Measurements from ENCODE around the gene SORBS1.

Gene SORBS1

GRCh38 chr10:95414016-95414830 lies 146.9 kb downstream of the SORBS1 start:
- TF ChIP-seq CTCF (IDR thresholded peaks at IDR 0.05; ENCODE audit: control extremely low read depth, extremely low read depth, low read depth, missing control alignments): no peak
- ChIA-PET POLR2A (no interaction called here), CTCF (interaction anchor here (4.8 kb wide), 1 partner anchor 10 kb away, joined by 22 read pairs; no protein-coding TSS in a partner anchor)

GRCh38 chr10:95413588-95413987 lies 147.6 kb downstream of the SORBS1 start:
- CTCF ChIA-PET: interaction anchor here (1.2 to 4.8 kb wide), 4 partner anchors 9 to 39 kb away, joined by 4 to 38 read pairs (median 16); no protein-coding TSS in a partner anchor
- no peak for DNase-seq (ENCODE audit: extremely low spot score)
- POLR2A ChIA-PET: no interaction called here
- TF ChIP-seq CTCF (IDR thresholded peaks at IDR 0.05; ENCODE audit: control extremely low read depth, extremely low read depth, low read depth, missing control alignments): no peak

More at GRCh38 chr10:95414016-95414830, 146.9 kb downstream of the SORBS1 start:
- DNase-seq (ENCODE audit: extremely low spot score): no peak

GRCh38 chr10:95411635-95412034 lies 149.5 kb downstream of the SORBS1 start:
- no peak for DNase-seq (ENCODE audit: extremely low spot score)
- TF ChIP-seq CTCF (IDR thresholded peaks at IDR 0.05; ENCODE audit: control extremely low read depth, extremely low read depth, low read depth, missing control alignments): no peak
- POLR2A ChIA-PET: no interaction called here
- CTCF ChIA-PET: interaction anchor here (0.7 to 4.8 kb wide), 9 partner anchors 7 to 48 kb away, joined by 3 to 38 read pairs (median 6); no protein-coding TSS in a partner anchor

- DNase-seq (ENCODE audit: extremely low spot score): no peak
- CTCF ChIA-PET: interaction anchor here (2.1 kb wide), 1 partner anchor 14 kb away, joined by 5 read pairs; no protein-coding TSS in a partner anchor
- TF ChIP-seq CTCF (IDR thresholded peaks at IDR 0.05; ENCODE audit: control extremely low read depth, extremely low read depth, low read depth, missing control alignments): no peak
- POLR2A ChIA-PET: interaction anchor here (0.7 kb wide), 1 partner anchor 663 kb away, joined by 17 read pairs; no protein-coding TSS in a partner anchor
Observed at GRCh38 chr10:95408983-95409873, 151.9 kb downstream of the SORBS1 start.

- TF ChIP-seq CTCF (IDR thresholded peaks at IDR 0.05; ENCODE audit: control extremely low read depth, extremely low read depth, low read depth, missing control alignments): no peak
- DNase-seq (ENCODE audit: extremely low spot score): no peak
- ChIA-PET CTCF (interaction anchor here (0.7 to 2.1 kb wide), 2 partner anchors 13 to 22 kb away, joined by 3 to 5 read pairs; no protein-coding TSS in a partner anchor), POLR2A (interaction anchor here (0.7 kb wide), 1 partner anchor 662 kb away, joined by 17 read pairs; no protein-coding TSS in a partner anchor)
Observed at GRCh38 chr10:95408148-95408960, 152.8 kb downstream of the SORBS1 start.
